Prostate gland (tissue), 2 donors: Measurements from ENCODE around the gene FUCA2. TPM values are rescaled to one million over a fixed set of nuclear protein-coding genes. Genes with fewer than 3 reads are reported as not detected.

ENCODE experiments used
- DNase-seq: peaks from one replicate; pipeline ENCODE4 v3.0.0-alpha.2; 2019; ENCODE audit warnings: low spot score
- H3K27ac ChIP-seq, 2 donors: fragments of 200-600 bp; sonication (generic); 2 replicates each; pipeline ENCODE4 v1.5.1; 2017 to 2019
- H3K27me3 ChIP-seq: fragments of 200-600 bp; sonication (generic); replicated peaks from 2 replicates; pipeline ENCODE4 v1.5.1; 2019; ENCODE audit not compliant: insufficient read depth
- H3K36me3 ChIP-seq, 2 donors: fragments of 200-600 bp; sonication (generic); 1 replicate in 1 of 2; 2 replicates in 1 of 2; pipeline versions ENCODE4 v1.5.1 to v1.8.1; 2017 to 2019
- H3K4me1 ChIP-seq: fragments of 200-600 bp; sonication (generic); replicated peaks from 2 replicates; pipeline ENCODE4 v1.5.1; 2019
- H3K4me3 ChIP-seq, 2 donors: fragments of 200-600 bp; sonication (generic); 2 replicates each; pipeline ENCODE4 v1.5.1; 2017 to 2019
- H3K9me3 ChIP-seq: fragments of 200-600 bp; sonication (generic); 2 replicates; pipeline ENCODE4 v1.5.1; 2017
- CTCF ChIP-seq, 4 experiments: fragments of 200-600 bp in 2 of 4; fragments of 450-650 bp in 2 of 4; sonication (generic) in 2 of 4; IDR thresholded peaks; 1 replicate in 3 of 4; 2 replicates in 1 of 4; pipeline ENCODE4 v1.5.1; 2016 to 2019; ENCODE audit warnings: antibody characterized with exemption in 4 of 4, mild to moderate bottlenecking in 2 of 4, moderate library complexity in 2 of 4
- POLR2A ChIP-seq: fragments of 450-650 bp; IDR thresholded peaks from one replicate; pipeline ENCODE4 v1.6.1; 2016; ENCODE audit warnings: antibody characterized with exemption, mild to moderate bottlenecking
- POLR2AphosphoS5 ChIP-seq: sonication (generic); formaldehyde crosslinking; IDR thresholded peaks from one replicate; pipeline ENCODE4 v1.6.1; 2017; ENCODE audit warnings: antibody characterized with exemption
- WGBS: methylation state at CpG from one replicate; pipeline ENCODE4 v1.1.5; 2018; 5-methylcytosine and 5-hydroxymethylcytosine counted together
- intact Hi-C: fragments of 100-400 bp; cut with DNase I; formaldehyde crosslinking; loops from one replicate; pipeline ENCODE4 v1.14.2; 2022
- total RNA-seq, 2 donors: library from RNA; depleted of rRNA; stranded (reverse); fragments of >200 nt; gene quantifications; one replicate each; pipeline ENCODE4 v1.1.0, GENCODE V29; 2016

The FUCA2 gene
- total RNA-seq, 2 donors from 2014 or later, result 32.5 to 32.7 TPM

- WGBS, result 96% methylated on average over 3 of the region's 3 CpGs
- H3K27ac ChIP-seq, result no peak overlapping the region
- H3K27me3 ChIP-seq, result no peaks in the 10 kb centered on the region
- no peak for DNase-seq
- no peak overlapping the region for H3K4me3 ChIP-seq
- TF ChIP-seq POLR2A (no peak), POLR2AphosphoS5 (no peak), CTCF (IDR thresholded peaks at IDR 0.05) (no peak)
- H3K9me3 ChIP-seq, result no peaks in the 10 kb centered on the region
- H3K36me3 ChIP-seq, result no peaks in the 10 kb centered on the region
- intact Hi-C loops, result no loop called here
- no peaks in the 10 kb centered on the region for H3K4me1 ChIP-seq
Observed at GRCh38 chr6:143546599-143546998, 35.1 kb upstream of the FUCA2 start.

- H3K9me3 ChIP-seq, result no peaks in the 10 kb centered on the region
- TF ChIP-seq POLR2A (no peak), CTCF (IDR thresholded peaks at IDR 0.05) (no peak), POLR2AphosphoS5 (no peak)
- WGBS, result 56% methylated on average over 3 of the region's 3 CpGs
- intact Hi-C loops, result no loop called here
- no peaks in the 10 kb centered on the region for H3K36me3 ChIP-seq
- H3K27ac ChIP-seq, result no peak overlapping the region
- no peak for DNase-seq
- no peak overlapping the region for H3K4me3 ChIP-seq
- no peaks in the 10 kb centered on the region for H3K27me3 ChIP-seq
- H3K4me1 ChIP-seq, result no peaks in the 10 kb centered on the region
Observed at GRCh38 chr6:143545976-143546547, 34.5 kb upstream of the FUCA2 start.

GRCh38 chr6:143545165-143545564 lies 33.6 kb upstream of the FUCA2 start:
- Histone ChIP-seq H3K4me3 (no peak overlapping the region), H3K9me3 (no peaks in the 10 kb centered on the region), H3K27ac (no peak overlapping the region), H3K27me3 (no peaks in the 10 kb centered on the region), H3K36me3 (no peaks in the 10 kb centered on the region), H3K4me1 (no peaks in the 10 kb centered on the region)
- WGBS, result 57% methylated on average over 2 of the region's 2 CpGs
- TF ChIP-seq CTCF (IDR thresholded peaks at IDR 0.05), result no peak
- no peak for TF ChIP-seq POLR2AphosphoS5
- no peak for TF ChIP-seq POLR2A
- intact Hi-C loops, result no loop called here
- DNase-seq, result no peak

- WGBS, result 81% methylated on average over 4 of the region's 4 CpGs
- Histone ChIP-seq H3K36me3 (no peaks in the 10 kb centered on the region), H3K4me3 (no peak overlapping the region), H3K27ac (no peak overlapping the region), H3K27me3 (no peaks in the 10 kb centered on the region), H3K9me3 (no peaks in the 10 kb centered on the region), H3K4me1 (no peaks in the 10 kb centered on the region)
- no peak for DNase-seq
- intact Hi-C loops, result no loop called here
- TF ChIP-seq POLR2A (no peak), POLR2AphosphoS5 (no peak), CTCF (IDR thresholded peaks at IDR 0.05) (no peak)
Observed at GRCh38 chr6:143544011-143544696, 32.6 kb upstream of the FUCA2 start.

GRCh38 chr6:143543435-143543834 lies 31.9 kb upstream of the FUCA2 start:
- WGBS, result 71% methylated on average over 1 of the region's 1 CpG
- DNase-seq, result no peak
- no peak overlapping the region for H3K4me3 ChIP-seq
- no peak overlapping the region for H3K27ac ChIP-seq
- no peaks in the 10 kb centered on the region for H3K9me3 ChIP-seq
- H3K27me3 ChIP-seq, result no peaks in the 10 kb centered on the region
- intact Hi-C loops, result no loop called here
- no peaks in the 10 kb centered on the region for H3K36me3 ChIP-seq
- no peaks in the 10 kb centered on the region for H3K4me1 ChIP-seq
- no peak for TF ChIP-seq CTCF (IDR thresholded peaks at IDR 0.05)
- TF ChIP-seq POLR2A, result no peak
- no peak for TF ChIP-seq POLR2AphosphoS5
